ENCODE data around the gene GNL2.
"Not testable (repeated sequence)": the region's sequence is repeated elsewhere in the genome, so short reads cannot be mapped to it uniquely, and the experiment has no call there.

GNL2 gene

GRCh38 chr1:37559080-37559479 is 36.7 kb downstream of the GNL2 start:
- no peak for DNase-seq

GRCh38 chr1:37558411-37558810 is 37.3 kb downstream of the GNL2 start:
- no peak for DNase-seq

GRCh38 chr1:37557402-37557801 is 38.3 kb downstream of the GNL2 start:
- no peak for DNase-seq

- no peak for DNase-seq
Measured at GRCh38 chr1:37556712-37557196, 39.0 kb downstream of the GNL2 start, which contains the start of gene DNALI1. Gene DNALI1, plus strand, starts transcription at chr1:37556940. Its CDS starts 55 bp downstream, at chr1:37556995.

GRCh38 chr1:37553927-37554808 is 41.6 kb downstream of the GNL2 start, which contains the start of gene SNIP1:
Gene SNIP1, minus strand, starts transcription at chr1:37554293. Its CDS starts 64 bp downstream, at chr1:37554229.
- DNase-seq: peak; percentile 90

- no peak for DNase-seq
Measured at GRCh38 chr1:37553598-37553926, 42.2 kb downstream of the GNL2 start.

GRCh38 chr1:37549341-37549740 is 46.4 kb downstream of the GNL2 start:
- DNase-seq: no peak

GRCh38 chr1:37545019-37545418 is 50.7 kb downstream of the GNL2 start:
- no peak for DNase-seq

GRCh38 chr1:37544530-37544929 is 51.2 kb downstream of the GNL2 start:
- no peak for DNase-seq

GRCh38 chr1:37540036-37540785 is 55.5 kb downstream of the GNL2 start:
- no peak for DNase-seq

- DNase-seq: not testable (repeated sequence)
Measured at GRCh38 chr1:37539154-37539553, 56.6 kb downstream of the GNL2 start.

- DNase-seq: no peak
Measured at GRCh38 chr1:37537378-37537777, 58.4 kb downstream of the GNL2 start.

- DNase-seq: no peak
Measured at GRCh38 chr1:37533317-37534093, 62.2 kb downstream of the GNL2 start.

GRCh38 chr1:37532418-37533156 is 63.1 kb downstream of the GNL2 start:
- not testable (repeated sequence) for DNase-seq

- not testable (repeated sequence) for DNase-seq
Measured at GRCh38 chr1:37529888-37530287, 65.8 kb downstream of the GNL2 start.

- peak; percentile 4 for DNase-seq
Measured at GRCh38 chr1:37519613-37520012, 76.1 kb downstream of the GNL2 start.

GRCh38 chr1:37518929-37519328 is 76.8 kb downstream of the GNL2 start:
- peak; percentile 51 for DNase-seq

- DNase-seq: not testable (repeated sequence)
Measured at GRCh38 chr1:37518241-37518640, 77.5 kb downstream of the GNL2 start.

GRCh38 chr1:37517569-37517968 is 78.2 kb downstream of the GNL2 start:
- DNase-seq: no peak
